Kidney (tissue), 14 donors: ENCODE data around the gene ANKS1B. TPM values are rescaled to one million over a fixed set of nuclear protein-coding genes. Genes with fewer than 3 reads are reported as not detected.

Experiments used
- DNase-seq, 5 donors: peaks; one replicate each; pipeline ENCODE4 v3.0.0-alpha.2; 2013 to 2020
- FAIRE-seq: peaks from 2 replicates; lab custom pipeline; 2012; peaks lifted over from hg19 to GRCh38; lab: Jason Lieb, UNC
- H3K27ac ChIP-seq, 2 donors: one replicate each; pipeline ENCODE4 v1.7.0; 2013; ENCODE audit warnings: low read depth in 2 of 2, low read length in 2 of 2, inconsistent platforms in 1 of 2
- H3K27me3 ChIP-seq: one replicate; pipeline ENCODE4 v1.7.1; 2013; ENCODE audit warnings: low read length, inconsistent platforms; ENCODE audit not compliant: control insufficient read depth, insufficient read depth
- H3K36me3 ChIP-seq, 3 donors: one replicate each; pipeline versions ENCODE4 v1.7.0 to v1.7.1; 2013; ENCODE audit warnings: low read length in 3 of 3, control low read depth in 1 of 3, inconsistent platforms in 1 of 3; ENCODE audit not compliant: insufficient read depth in 3 of 3, control insufficient read depth in 2 of 3
- H3K4me1 ChIP-seq, 3 donors: one replicate each; pipeline versions ENCODE4 v1.7.0 to v1.7.1; 2013; ENCODE audit warnings: low read length in 3 of 3, inconsistent platforms in 1 of 3, low read depth in 1 of 3; ENCODE audit not compliant: control insufficient read depth in 2 of 3, insufficient read depth in 2 of 3
- H3K4me3 ChIP-seq, 3 donors: one replicate each; pipeline versions ENCODE4 v1.7.0 to v1.8.1; 2013; ENCODE audit warnings: low read length in 3 of 3, control low read depth in 1 of 3, inconsistent platforms in 1 of 3
- H3K9ac ChIP-seq, 3 donors: one replicate each; pipeline versions ENCODE4 v1.7.0 to v1.7.1; 2013; ENCODE audit warnings: low read length in 3 of 3, control low read depth in 1 of 3, inconsistent platforms in 1 of 3
- H3K9me3 ChIP-seq, 3 donors: one replicate each; pipeline versions ENCODE4 v1.7.0 to v1.7.1; 2013; ENCODE audit warnings: low read length in 3 of 3, control low read depth in 1 of 3, inconsistent platforms in 1 of 3; ENCODE audit not compliant: control insufficient read depth in 2 of 3, insufficient read depth in 1 of 3
- CTCF ChIP-seq: IDR thresholded peaks from 3 replicates; pipeline ENCODE4 v1.5.1; 2012; ENCODE audit warnings: mild to moderate bottlenecking, moderate library complexity, borderline replicate concordance; ENCODE audit not compliant: insufficient read depth; ENCODE audit errors: extremely low read depth
- intact Hi-C: fragments of 100-400 bp; cut with DNase I; formaldehyde crosslinking; loops from one replicate; pipeline ENCODE4 v1.11.1; 2022
- polyA plus RNA-seq: library from polyadenylated mRNA; stranded (reverse); fragments of 350-450 nt; fragmentation: Illumina TruSeq; extraction: RNeasy Lipid Tissue Mini Kit (QIAGEN cat#74804); gene quantifications from one replicate; pipeline ENCODE4 v1.2.3, GENCODE V29; 2014; ENCODE audit warnings: low read depth, low replicate concordance; ENCODE audit not compliant: insufficient read depth
- total RNA-seq: library from RNA; stranded (reverse); fragmentation: NEBNext Ultra II Directional; extraction: Animal tissue kit (Norgen Biotek cat#: 25700); gene quantifications from one replicate; pipeline ENCODE4 v1.2.1, GENCODE V29; 2021
- donor health status: control.
- donor health status: control.
- donor health status: control.
- donor health status: control.
- donor health status: control.
- donor health status: DM: yes; HTN: yes; CAD: no.
- donor health status: Normal renal cell carcinoma (clear cell type).

The ANKS1B gene
- total and polyA plus RNA-seq, 2 donors from 2014 or later, result 1.7 to 5.8 TPM

GRCh38 chr12:99224237-99224636 is 760.5 kb downstream of the ANKS1B start:
- H3K27me3 ChIP-seq, result no peaks in the 10 kb centered on the region
- no peak overlapping the region for H3K9ac ChIP-seq
- H3K4me3 ChIP-seq, result no peak overlapping the region
- FAIRE-seq (no peak), DNase-seq (no peak)
- no peaks in the 10 kb centered on the region for H3K36me3 ChIP-seq
- TF ChIP-seq CTCF, result no peak
- intact Hi-C loops, result no loop called here
- no peaks in the 10 kb centered on the region for H3K9me3 ChIP-seq
- H3K4me1 ChIP-seq, result peaks cover 0 to 3% (median 0%) of the 10 kb centered on the region in 3 donors
- no peak overlapping the region for H3K27ac ChIP-seq

GRCh38 chr12:99223579-99223978 is 761.2 kb downstream of the ANKS1B start:
- Histone ChIP-seq H3K4me1 (peaks cover 0 to 3% (median 0%) of the 10 kb centered on the region in 3 donors), H3K9me3 (no peaks in the 10 kb centered on the region), H3K36me3 (no peaks in the 10 kb centered on the region), H3K27me3 (no peaks in the 10 kb centered on the region), H3K9ac (no peak overlapping the region), H3K27ac (no peak overlapping the region), H3K4me3 (no peak overlapping the region)
- peak in 2 of 5 donors; percentile 11 to 21 for DNase-seq
- intact Hi-C loops, result no loop called here
- FAIRE-seq, result no peak
- no peak for TF ChIP-seq CTCF

GRCh38 chr12:99213047-99213446 is 771.7 kb downstream of the ANKS1B start:
- Histone ChIP-seq H3K4me1 (no peaks in the 10 kb centered on the region), H3K4me3 (no peak overlapping the region), H3K27ac (no peak overlapping the region), H3K27me3 (no peaks in the 10 kb centered on the region), H3K36me3 (no peaks in the 10 kb centered on the region), H3K9ac (no peak overlapping the region), H3K9me3 (peaks cover 0 to 1% (median 0%) of the 10 kb centered on the region in 3 donors)
- DNase-seq, result no peak
- intact Hi-C loops, result no loop called here
- FAIRE-seq, result no peak
- TF ChIP-seq CTCF, result no peak

GRCh38 chr12:99212275-99212674 is 772.5 kb downstream of the ANKS1B start:
- no peak overlapping the region for H3K4me3 ChIP-seq
- no peak for FAIRE-seq
- peaks cover 0 to 1% (median 0%) of the 10 kb centered on the region in 3 donors for H3K9me3 ChIP-seq
- no peaks in the 10 kb centered on the region for H3K27me3 ChIP-seq
- no peaks in the 10 kb centered on the region for H3K36me3 ChIP-seq
- intact Hi-C loops, result no loop called here
- no peaks in the 10 kb centered on the region for H3K4me1 ChIP-seq
- no peak for TF ChIP-seq CTCF
- DNase-seq, result peak in 2 of 5 donors; percentile 37 to 43
- no peak overlapping the region for H3K9ac ChIP-seq
- H3K27ac ChIP-seq, result no peak overlapping the region
